DMS53 treated with DMSO at 0.1 percent for 48 hours (cell line): ENCODE data around the gene CISD1.

Source experiments
- DNase-seq: peaks from one replicate; lab custom pipeline; 2025; ENCODE audit not compliant: unreplicated experiment; lab: John Stamatoyannopoulos, UW

Gene CISD1

DNA sequence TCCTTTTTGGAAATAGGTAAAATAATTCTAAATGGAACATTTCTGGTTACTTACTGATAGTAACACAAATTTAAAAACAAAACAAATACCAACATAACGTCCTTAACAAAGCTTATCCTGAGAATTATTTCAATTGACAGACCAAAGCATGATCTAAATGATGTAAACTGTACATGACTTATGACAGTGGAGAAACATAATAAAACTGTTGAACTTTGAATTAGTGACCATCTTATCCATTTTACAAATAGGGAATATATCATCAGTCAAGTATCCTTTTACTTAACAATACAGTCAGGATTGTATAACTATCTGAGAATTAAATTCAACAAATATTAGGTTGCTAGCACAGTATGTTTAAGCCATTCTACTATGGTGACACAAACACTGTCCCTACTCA, 3.7 kb upstream of the CISD1 start:
- no peak for DNase-seq

GRCh38 chr10:58266003-58266825, 2.7 kb upstream of the CISD1 start:
- peak; percentile 25 for DNase-seq

- no peak for DNase-seq
These were observed 1.9 kb upstream of the CISD1 start for GRCh38 chr10:58266826-58267712.

GRCh38 chr10:58267713-58268453, 1.1 kb upstream of the CISD1 start, which contains the start of gene IPMK:
TSS of gene IPMK (minus strand) at chr10:58267894. CDS start at chr10:58267611, 283 bp downstream.
- peak; percentile 84 for DNase-seq

GRCh38 chr10:58268454-58268945, 462 bp upstream of the CISD1 start:
- DNase-seq, result peak; percentile 87

DNA sequence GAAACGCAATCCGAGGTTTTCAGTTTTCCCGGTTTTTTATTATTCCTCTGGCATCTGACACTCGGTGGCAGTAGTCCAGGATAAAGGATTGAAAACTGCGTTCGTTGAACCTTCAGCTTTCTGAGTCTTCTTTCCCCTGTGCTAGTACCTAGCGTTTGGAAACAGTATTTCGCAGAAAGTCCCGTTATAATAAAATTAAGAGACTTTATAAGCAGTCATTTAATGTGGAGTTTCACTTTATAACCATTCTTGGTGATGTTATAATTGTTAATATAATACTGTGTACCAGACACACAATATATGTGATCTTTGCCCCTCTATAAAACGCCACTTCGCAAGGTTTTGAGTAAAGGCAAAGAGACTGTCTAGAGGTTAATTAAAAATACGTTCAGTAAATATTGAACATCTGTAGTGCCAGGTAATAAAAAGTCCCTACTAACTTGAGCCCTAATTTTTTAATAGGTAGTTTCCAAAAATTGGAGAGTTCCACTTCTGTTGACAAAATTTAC, 874 bp downstream of the CISD1 start:
- DNase-seq, result no peak

- no peak for DNase-seq
These were observed 6.3 kb downstream of the CISD1 start for GRCh38 chr10:58275261-58275660.

- DNase-seq, result no peak
These were observed 6.9 kb downstream of the CISD1 start for GRCh38 chr10:58275908-58276307.

DNA sequence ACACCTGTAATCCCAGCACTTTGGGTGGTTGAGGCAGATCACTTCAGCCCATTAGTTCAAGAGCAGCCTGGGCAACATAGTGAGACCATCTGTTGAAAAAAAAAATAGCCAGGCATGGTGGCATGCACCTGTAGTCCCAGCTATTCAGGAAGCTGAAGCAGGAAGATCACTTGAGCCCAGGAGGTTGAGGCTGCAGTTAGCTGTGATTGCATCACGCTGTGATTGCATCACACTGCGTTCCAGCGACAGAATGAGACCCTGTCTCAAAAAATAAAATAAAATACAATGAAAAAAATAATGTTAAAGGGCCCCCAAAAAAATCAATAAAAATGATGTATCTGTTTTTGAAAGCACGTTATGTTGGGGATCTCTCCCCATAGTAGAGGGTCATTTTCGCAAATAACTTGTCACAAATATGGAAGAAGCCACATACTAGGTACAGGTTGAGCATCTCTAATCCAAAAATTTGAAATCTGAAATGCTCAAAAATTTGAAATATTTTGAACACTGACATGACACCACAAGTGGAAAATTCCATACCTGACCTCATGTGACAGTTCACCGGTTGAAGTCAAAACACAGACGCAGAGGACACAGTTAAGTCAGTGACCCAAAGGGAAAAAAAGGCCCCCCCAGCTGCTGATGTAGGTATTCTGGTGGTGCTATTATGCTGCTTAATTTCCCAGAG, 9.5 kb downstream of the CISD1 start:
- DNase-seq, result no peak

DNA sequence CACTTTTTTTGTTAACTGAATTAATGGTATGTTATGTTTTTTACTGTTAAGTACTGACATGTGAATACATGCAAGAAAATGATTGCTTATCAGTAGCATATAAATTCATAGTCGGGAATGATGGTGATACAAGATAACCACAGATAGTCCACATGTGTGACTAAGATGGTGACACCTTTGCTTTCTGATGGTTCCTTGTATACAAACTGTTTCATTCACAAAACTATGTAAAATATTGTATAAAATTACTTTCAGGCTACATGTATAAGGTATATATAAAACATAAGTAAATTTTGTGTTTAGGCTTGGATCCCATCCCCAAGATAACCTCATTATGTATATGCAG, 10.0 kb downstream of the CISD1 start:
- DNase-seq, result no peak

DNA sequence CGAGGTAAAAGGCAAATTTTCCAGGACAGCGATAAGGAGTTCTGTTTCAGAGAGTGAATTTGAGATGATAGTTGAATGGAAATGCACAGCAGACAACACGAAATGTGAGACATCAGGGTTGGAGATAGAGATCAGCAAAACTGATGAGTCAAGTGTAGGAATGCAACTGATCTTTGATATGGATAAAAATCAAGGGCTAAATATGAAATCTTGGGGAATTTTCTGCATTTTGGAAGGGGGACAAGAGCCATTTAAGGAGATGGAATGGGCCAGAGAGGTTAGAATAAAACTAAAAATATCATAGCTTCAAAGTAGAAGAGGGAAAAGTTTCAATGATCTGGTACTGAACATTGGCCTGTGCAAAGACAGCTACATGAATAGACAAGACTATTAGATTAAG, 11.5 kb downstream of the CISD1 start:
- DNase-seq, result no peak

- DNase-seq, result no peak
These were observed 12.3 kb downstream of the CISD1 start for GRCh38 chr10:58281092-58281752.

- no peak for DNase-seq
These were observed 13.7 kb downstream of the CISD1 start for GRCh38 chr10:58282615-58283014.

DNA sequence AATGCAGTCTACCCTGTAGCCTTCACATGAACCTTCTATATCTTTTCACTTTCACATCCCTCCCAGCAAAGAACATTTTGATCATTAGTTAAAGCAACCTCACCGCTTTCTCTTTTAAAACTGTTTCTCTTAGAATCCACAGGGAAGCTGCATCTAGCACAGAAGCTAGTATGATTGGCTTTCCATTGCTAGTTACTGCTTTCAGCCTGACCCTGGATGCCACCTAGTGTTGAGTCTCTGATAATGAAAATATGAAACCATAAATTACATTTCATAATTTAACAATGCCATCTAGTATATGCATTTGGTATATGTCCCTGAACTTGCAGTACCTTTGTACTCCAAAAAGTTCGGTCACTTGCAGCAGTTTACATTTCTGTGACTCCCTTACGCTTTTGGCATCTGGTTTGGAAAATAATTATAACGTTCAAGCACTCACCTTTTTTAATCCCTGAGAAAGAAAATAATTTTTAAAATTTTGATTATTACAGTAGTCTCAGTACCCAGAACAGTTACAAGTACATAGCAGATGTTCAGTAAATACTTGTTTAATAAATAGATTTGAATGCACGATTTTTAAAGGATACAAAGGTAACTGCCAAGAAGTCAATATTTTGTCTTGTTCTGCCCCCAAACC, 22.7 kb downstream of the CISD1 start:
- DNase-seq, result peak; percentile 70

DNA sequence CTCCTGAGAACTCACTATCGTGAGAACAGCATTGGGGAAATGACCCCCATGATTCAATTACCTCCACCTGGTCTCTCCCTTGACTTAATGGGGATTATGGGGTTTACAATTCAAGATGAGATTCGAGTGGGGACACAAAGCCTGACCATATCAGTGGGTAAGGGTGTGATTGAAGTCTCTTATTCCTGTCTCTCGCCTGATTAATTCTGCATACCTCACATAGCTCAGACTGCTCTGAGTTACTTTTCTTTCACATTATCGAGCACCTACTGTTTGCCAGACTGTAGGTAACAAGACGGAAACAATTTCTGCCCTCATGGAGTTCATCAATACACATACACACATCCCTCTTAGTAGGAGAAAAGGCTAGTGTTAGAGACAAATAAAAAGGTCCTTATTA, 25.0 kb downstream of the CISD1 start:
- no peak for DNase-seq

GRCh38 chr10:58299580-58299979, 30.6 kb downstream of the CISD1 start:
- DNase-seq, result peak; percentile 80

- peak; percentile 85 for DNase-seq
These were observed 31.7 kb downstream of the CISD1 start for GRCh38 chr10:58300676-58301075.

DNA sequence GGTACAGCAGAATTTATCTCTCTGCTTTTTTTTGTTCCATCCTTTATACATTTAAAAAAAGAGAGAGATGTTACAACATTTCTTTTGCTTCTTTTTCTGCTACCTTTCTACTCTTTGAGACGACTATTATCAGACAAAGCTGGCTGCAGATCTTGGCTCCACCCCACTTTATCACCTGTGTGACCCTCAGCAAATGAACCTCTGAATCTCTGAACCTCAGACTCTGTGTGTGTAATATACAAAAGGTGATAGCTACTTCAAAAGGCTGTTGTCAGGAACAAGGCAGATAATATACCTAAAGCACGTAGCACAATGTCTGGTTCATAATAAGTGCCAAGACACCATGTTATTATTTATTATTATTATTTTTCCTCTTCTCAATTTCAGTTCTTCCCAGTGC, 33.3 kb downstream of the CISD1 start:
- DNase-seq, result no peak

DNA sequence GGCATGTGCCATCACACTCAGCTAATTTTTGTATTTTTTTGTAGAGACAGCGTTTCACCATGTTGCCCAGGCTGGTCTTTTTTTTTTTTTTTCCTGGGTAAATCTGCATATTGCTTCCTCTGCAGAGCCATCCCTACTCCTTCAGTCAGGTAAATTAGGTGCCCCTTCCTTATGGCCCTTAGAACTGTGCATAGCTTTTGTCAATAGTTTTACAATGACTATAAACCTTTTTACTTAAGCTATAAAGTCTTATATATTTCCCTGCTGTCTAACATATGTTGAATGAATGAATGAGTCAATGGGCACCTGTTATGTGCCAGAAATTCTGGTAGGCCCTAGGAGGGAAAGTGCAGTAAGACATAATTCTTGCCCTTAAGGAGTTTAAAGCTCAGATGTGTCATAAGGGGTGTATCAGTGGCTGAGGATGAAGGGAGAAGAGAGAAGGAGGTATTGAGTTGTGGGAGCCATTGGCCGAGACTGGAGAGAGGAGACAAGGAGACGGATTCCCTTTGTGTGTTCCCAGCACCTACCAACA, 35.2 kb downstream of the CISD1 start:
- no peak for DNase-seq
